ENCODE data around the gene FANCC.
A peak's percentile ranks its signal among the peaks of the same experiment; 100 is the strongest.
"Not testable (repeated sequence)": the region's sequence is repeated elsewhere in the genome, so short reads cannot be mapped to it uniquely, and the experiment has no call there.

The FANCC gene

GRCh38 chr9:95327239-95327865 is 9.8 kb upstream of the FANCC start:
- DNase-seq = no peak

GRCh38 chr9:95325221-95325620 is 7.7 kb upstream of the FANCC start:
- DNase-seq = no peak

DNA sequence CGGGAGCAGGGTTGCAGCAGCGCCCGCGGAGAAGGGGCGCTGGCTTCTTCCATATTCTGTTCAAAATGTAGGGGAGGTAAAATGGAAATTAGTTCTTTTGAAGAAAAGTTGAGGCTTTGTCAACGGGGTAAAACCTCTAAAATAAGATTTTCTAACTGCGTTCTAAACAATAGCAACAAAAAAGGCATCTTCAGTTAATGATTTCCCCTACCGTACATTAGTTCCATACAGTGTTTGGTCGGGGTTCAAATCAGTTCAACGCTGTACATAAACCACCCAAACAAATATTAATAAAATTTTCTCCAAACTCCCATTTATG is 343 bp upstream of the FANCC start:
- no peak for DNase-seq

- DNase-seq = peak; percentile 75
These were observed 753 bp downstream of the FANCC start for GRCh38 chr9:95316794-95317118.

DNA sequence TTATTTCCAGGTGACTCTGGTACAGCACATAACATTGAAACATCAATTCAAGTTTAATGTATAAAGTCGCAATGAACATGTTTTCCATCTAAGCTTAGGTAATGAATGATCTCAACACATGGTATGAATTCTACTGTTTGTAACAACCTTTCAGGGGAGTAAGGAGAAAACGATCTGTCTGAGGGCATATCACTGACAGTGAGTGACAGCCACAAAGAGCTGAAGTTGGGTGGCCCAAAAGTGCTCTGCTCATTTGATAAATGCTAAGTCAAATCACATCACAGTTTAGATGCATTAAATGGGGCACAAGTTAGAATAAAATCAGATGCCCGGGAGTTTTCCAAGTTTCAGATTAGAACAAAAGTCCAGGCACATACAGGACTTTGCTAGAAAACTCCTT is 1.2 kb downstream of the FANCC start:
- DNase-seq = no peak

GRCh38 chr9:95315108-95315746 is 2.3 kb downstream of the FANCC start:
- no peak for DNase-seq

- peak; percentile 97 for DNase-seq
These were observed 4.5 kb downstream of the FANCC start for GRCh38 chr9:95313010-95313498.

DNA sequence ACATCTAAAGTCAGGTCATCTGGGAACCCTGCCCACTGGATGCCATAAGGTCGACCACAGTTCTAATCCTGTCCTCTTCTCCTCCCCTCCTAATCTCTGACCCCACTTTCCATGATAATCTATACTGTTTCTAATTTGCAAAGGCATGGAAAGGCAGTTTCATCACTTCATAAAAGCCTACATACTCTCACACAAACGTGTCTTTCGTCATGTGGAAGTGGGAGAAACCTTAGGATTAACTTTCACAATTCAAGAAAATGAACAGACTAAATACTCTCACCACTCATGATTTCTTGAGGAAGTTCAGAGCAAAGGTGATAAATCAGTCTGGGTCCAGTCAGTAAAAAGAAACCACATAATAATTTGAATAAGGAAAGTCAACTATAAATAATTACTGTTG is 5.5 kb downstream of the FANCC start:
- no peak for DNase-seq

DNA sequence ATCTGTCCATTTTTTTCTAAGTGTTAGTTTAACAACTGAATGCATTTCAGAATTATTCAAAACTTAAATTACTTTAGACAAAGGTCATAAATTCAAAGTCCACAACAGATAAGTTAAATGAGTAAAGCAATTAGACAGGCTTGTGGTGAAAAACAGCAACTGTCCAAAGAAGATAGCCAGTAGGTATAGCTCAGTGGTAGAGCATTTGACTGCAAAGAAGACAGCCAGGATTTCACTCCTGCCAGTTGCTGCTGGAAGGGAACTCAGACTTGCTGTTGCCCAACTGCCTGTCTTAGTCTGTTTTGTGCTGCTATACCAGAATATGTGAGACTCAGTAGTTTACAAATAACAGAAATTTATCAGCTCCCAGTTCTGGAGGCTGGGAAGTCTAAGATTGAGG is 10.0 kb downstream of the FANCC start:
- no peak for DNase-seq

DNA sequence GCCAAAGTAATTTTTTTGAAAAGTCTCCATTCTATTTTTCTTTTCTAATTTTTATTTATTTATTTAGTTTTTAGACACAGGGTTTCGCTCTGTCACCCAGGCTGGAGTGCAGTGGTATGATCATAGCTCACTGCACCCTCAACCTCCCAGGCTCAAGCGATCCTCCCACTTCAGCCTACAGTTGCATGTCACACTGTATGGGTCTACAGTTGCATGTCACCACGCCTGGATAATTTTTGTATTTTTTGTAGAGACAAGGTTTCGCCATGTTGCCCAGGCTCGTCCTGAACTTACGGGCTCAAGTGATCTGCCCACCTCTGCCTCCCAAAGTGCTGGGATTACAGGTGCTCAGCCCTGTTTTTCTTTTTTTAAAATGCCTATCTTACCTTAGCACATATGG is 10.7 kb downstream of the FANCC start:
- DNase-seq = no peak

DNA sequence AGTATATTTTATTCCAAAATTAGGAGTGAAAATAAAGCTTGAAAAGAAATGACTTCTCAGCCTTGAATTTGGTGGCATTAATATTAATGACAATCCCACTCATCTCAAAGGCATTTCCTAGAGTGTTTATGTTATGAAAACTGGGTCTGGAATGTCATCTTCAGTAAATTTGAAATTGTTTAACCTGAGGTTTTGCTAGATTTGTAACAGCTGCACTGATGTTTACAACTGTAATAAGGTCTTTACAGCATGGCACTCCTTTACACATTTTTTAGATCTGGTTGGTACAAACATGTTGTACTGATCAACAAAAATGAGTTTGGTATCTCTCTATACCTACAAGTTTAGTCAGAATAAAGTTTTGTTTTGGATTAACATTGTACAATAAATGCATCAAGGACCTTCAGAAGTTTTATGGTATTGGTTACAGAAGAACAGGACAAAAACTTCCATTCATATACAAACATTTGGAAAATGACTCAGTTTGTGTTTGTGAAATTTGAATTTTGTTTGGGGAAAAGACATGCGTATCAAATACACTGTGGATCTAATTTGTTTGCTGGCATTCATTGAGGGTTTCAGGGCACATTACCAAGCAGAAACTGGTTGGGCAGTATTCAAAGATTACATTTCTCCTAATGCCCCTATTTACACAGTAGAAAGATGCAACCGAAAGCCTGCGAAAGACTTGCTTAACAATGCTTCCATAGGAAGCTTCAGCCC is 11.6 kb downstream of the FANCC start:
- DNase-seq = no peak

GRCh38 chr9:95302479-95302878 is 15.0 kb downstream of the FANCC start:
- DNase-seq = no peak

- no peak for DNase-seq
These were observed 19.7 kb downstream of the FANCC start for GRCh38 chr9:95297760-95298159.

DNA sequence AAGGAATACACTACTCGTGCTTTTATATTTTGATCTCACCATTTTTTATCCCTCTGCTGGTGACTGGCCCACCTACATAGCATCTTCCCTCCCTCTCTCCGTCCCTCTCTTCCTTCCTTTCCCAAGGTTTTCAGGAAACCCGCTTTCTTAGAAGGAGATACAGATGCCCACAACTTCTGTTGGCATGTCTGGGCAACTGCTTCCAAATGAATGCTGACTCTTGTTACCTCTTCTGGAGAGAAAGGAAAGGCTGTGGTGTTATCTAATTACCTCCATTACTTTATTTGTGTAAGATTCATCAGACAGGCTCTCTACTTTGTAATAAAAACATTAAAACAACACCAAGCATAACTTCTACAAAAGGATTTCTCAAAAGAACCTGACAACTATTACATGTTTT is 20.2 kb downstream of the FANCC start:
- no peak for DNase-seq

GRCh38 chr9:95296761-95297160 is 20.7 kb downstream of the FANCC start:
- DNase-seq = no peak

GRCh38 chr9:95293296-95293695 is 24.2 kb downstream of the FANCC start:
- DNase-seq = not testable (repeated sequence)

DNA sequence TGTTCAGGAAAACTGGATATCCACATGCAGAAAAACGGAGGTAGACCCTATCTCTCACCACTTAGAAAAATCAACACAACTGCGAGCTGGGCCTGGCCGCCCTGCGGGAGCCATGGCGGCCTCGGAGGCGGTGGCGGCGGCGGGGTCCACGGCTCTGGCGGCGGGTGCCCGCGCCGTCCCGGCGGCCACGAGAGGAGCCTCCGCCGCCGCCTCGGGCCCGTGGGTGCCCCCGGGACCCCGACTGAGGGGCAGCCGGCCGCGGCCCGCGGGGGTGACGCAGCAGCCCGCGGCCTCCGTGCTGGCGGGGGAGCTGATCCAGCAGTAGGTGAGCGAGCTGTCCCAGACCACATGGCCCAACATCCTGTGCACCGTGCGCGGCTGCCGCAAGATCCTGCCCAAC is 25.3 kb downstream of the FANCC start:
- DNase-seq = no peak

GRCh38 chr9:95286151-95286550 is 31.4 kb downstream of the FANCC start:
- DNase-seq = no peak

GRCh38 chr9:95285307-95285706 is 32.2 kb downstream of the FANCC start:
- no peak for DNase-seq

DNA sequence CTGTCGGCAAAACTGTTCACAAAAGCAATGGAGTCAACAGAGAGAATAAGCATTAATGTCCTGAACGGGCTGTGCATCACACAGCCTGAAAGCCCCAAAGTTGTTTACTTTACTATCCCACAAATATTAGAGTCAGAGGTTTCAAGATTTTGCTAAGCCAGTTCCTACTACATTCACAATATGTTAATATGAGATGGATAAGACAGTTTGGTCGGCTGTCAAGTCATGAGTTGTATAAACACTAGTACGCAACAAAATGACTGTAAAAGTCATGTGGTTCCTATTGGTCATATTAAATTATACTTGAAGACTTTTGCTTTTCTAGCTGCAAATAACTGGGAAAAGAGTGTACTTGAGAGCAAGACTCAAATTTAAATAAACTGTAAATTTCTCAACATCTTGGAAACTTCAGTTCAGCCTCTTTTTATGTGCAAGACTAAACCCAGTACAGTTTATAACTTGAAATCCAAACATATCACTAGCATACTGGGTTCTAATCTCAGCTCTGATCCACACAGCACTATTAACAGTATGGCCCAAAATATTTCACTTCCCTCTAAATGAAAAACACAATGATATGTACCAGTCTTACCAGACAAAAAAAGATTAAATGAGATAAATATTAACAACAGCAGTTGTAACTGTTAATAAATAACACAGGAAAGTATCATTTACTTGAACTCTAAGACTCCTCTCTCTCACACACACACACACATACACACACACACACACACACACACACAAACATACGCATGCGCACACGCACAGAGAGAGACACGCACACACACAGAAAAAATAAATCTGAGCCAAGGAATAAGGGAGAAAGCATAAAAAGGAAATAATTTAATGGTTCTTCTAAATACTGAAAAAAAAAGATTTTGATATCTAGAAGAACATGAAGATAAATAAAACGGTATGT is 33.1 kb downstream of the FANCC start:
- DNase-seq = no peak

DNA sequence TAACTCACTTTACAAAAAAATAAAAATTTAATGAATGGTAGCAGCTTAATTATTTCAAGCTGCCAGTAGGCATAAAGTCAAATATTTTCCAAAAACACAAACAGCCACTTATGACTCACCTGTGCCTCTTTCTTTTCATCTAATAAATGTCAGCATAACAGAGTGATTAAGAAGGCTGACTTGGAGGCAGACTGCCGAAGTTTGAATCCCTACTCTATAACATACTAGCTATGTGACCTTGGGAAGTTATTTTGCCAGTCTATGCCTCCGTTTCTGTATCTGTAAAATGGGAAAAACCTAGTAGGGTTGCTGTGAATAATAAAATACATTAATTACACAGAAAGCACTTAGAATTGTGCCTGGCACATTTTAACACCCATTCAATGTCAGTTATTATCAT is 33.8 kb downstream of the FANCC start:
- no peak for DNase-seq

GRCh38 chr9:95282332-95282731 is 35.2 kb downstream of the FANCC start:
- DNase-seq = no peak

- no peak for DNase-seq
These were observed 36.8 kb downstream of the FANCC start for GRCh38 chr9:95280745-95281144.

DNA sequence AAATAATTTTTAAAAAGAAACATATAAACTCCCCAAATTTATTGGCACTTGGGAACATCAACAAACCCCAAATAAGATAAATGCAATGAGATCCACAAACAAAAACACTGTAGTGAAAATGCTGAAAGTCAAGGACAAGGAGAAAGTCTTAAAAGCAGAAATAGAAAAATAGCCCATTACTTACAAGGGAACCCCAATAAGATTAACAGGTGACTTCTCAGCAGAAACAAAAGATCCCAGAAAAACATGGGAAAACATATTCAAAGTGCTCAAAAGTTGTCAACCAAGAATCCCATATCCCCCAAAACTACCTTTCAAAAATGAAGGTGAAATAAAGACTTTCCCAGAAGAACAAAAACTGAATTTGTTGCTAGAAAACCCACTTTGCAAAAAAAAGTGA is 40.0 kb downstream of the FANCC start:
- DNase-seq = no peak
